ENCODE results near the gene IDI1. TPM values are rescaled to one million over a fixed set of nuclear protein-coding genes. Genes with fewer than 3 reads are reported as not detected.

Gene IDI1
- total RNA-seq, 2 experiments from 2014 or later, result 244 to 250 TPM

DNA sequence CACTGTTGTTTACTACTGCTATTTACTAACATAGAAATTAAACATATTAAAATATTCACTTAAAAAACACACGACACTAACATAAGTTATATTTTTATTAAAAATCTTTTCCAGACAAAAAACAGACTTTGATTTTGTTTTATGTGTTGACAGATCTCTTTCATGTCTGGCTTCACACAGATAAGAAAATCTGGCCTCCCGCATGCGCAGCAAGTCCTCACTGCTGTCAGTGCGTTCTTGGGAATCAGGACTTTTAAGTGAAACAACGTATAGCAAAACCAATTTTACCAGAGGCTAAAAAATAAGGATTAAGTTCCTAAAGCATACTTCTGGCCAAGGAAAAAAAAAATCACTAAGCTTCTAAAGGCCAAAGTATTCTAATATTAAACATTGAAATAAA, 1.2 kb upstream of the IDI1 start:
- intact Hi-C loops (cut with DNase I, micrococcal nuclease), result loop anchor here in 1 of 2 experiments (1.0 kb wide), 1 partner anchor 24 kb away; no protein-coding TSS in a partner anchor
- ChIA-PET POLR2A (interaction anchor here (0.6 to 3.0 kb wide), 8 partner anchors 8 to 120 kb away, joined by 3 to 51 read pairs (median 14); partner anchors contain the start of genes GTPBP4 and LARP4B), CTCF (interaction anchor here (1.0 to 2.1 kb wide), 5 partner anchors 13 to 60 kb away, joined by 3 to 6 read pairs (median 4); no protein-coding TSS in a partner anchor)
- no peaks in the 10 kb centered on the region for H3K9me3 ChIP-seq (ENCODE audit: control insufficient read depth in 1 of 2, insufficient read depth in 1 of 2, low read length in 2 of 2)
- Mint-ChIP-seq H3K36me3 (ENCODE audit: low read depth) (peaks cover 71% of the 10 kb centered on the region), H3K4me3 (peak overlapping the region; percentile 98), H3K27me3 (peaks cover 5% of the 10 kb centered on the region), H3K4me1 (ENCODE audit: low read depth) (peaks cover 90% of the 10 kb centered on the region), H3K9me3 (no peaks in the 10 kb centered on the region), H3K27ac (peak overlapping the region; percentile 98)
- H3K4me1 ChIP-seq (ENCODE audit: insufficient read depth, low read length), result peaks cover 44% of the 10 kb centered on the region
- H3K36me3 ChIP-seq (ENCODE audit: insufficient read depth, low read length), result peaks cover 24% of the 10 kb centered on the region
- ATAC-seq (ENCODE audit: poor library complexity) (no peak), DNase-seq (peak in 6 of 14 experiments; percentile 24 to 62 (median 36))
- H3K27ac ChIP-seq (ENCODE audit: low read depth in 1 of 2, low read length in 2 of 2), result peak overlapping the region; percentile 96 to 100
- TF ChIP-seq, protein P1, sequence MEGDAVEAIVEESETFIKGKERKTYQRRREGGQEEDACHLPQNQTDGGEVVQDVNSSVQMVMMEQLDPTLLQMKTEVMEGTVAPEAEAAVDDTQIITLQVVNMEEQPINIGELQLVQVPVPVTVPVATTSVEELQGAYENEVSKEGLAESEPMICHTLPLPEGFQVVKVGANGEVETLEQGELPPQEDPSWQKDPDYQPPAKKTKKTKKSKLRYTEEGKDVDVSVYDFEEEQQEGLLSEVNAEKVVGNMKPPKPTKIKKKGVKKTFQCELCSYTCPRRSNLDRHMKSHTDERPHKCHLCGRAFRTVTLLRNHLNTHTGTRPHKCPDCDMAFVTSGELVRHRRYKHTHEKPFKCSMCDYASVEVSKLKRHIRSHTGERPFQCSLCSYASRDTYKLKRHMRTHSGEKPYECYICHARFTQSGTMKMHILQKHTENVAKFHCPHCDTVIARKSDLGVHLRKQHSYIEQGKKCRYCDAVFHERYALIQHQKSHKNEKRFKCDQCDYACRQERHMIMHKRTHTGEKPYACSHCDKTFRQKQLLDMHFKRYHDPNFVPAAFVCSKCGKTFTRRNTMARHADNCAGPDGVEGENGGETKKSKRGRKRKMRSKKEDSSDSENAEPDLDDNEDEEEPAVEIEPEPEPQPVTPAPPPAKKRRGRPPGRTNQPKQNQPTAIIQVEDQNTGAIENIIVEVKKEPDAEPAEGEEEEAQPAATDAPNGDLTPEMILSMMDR (IDR thresholded peaks at IDR 0.05), result no peak
- H3K27me3 ChIP-seq (ENCODE audit: control insufficient read depth in 1 of 2, insufficient read depth in 2 of 2, low read length in 2 of 2), result no peaks in the 10 kb centered on the region
- peak overlapping the region; percentile 91 for H3K4me3 ChIP-seq (ENCODE audit: low read length)

DNA sequence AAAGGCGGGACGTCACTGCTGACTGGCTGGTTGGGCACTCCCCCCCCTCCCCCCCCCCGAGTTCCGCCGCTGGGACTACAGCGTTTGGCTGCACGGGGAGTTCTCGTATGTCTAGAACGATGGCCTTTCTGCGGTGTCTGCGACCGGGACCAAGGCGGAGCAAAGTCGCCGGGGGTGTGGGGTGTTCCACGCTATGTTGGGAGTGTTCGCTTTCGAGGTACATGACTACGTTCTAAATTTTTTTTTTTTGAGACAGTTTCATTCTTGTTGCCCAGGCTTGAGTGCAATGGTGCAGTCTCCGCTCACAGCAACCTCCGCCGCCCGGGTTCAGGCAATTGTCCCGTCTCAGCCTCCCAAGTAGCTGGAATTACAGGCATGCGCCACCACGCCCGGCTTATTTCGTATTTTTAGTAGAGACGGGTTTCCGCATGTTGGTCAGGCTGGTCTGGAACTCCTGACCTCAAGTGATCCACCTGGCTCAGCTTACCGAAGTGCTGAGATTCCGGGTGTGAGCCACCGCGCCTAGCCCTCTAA, 573 bp upstream of the IDI1 start:
- Histone ChIP-seq H3K27ac (ENCODE audit: low read depth in 1 of 2, low read length in 2 of 2) (peak overlapping the region; percentile 96 to 100), H3K4me1 (ENCODE audit: insufficient read depth, low read length) (peaks cover 44% of the 10 kb centered on the region), H3K27me3 (ENCODE audit: control insufficient read depth in 1 of 2, insufficient read depth in 2 of 2, low read length in 2 of 2) (no peaks in the 10 kb centered on the region), H3K36me3 (ENCODE audit: insufficient read depth, low read length) (peaks cover 24% of the 10 kb centered on the region), H3K9me3 (ENCODE audit: control insufficient read depth in 1 of 2, insufficient read depth in 1 of 2, low read length in 2 of 2) (no peaks in the 10 kb centered on the region), H3K4me3 (ENCODE audit: low read length) (peak overlapping the region; percentile 91)
- H3K9me3 Mint-ChIP-seq, result no peaks in the 10 kb centered on the region
- CTCF ChIA-PET, result interaction anchor here (0.6 to 2.1 kb wide), 6 partner anchors 19 to 61 kb away, joined by 3 to 6 read pairs (median 4); partner anchors contain the start of gene GTPBP4
- peak overlapping the region; percentile 98 for H3K27ac Mint-ChIP-seq
- TF ChIP-seq, protein P1 (IDR thresholded peaks at IDR 0.05), result no peak
- DNase-seq (no peak), ATAC-seq (ENCODE audit: poor library complexity) (no peak)
- H3K4me1 Mint-ChIP-seq (ENCODE audit: low read depth), result peaks cover 90% of the 10 kb centered on the region
- H3K27me3 Mint-ChIP-seq, result peaks cover 5% of the 10 kb centered on the region
- intact Hi-C loops (cut with DNase I, micrococcal nuclease), result loop anchor here (1.0 to 2.0 kb wide), 3 partner anchors 8 to 61 kb away; partner anchors contain the start of gene GTPBP4 (in 2 of the 2)
- H3K4me3 Mint-ChIP-seq, result peak overlapping the region; percentile 98
- POLR2A ChIA-PET, result interaction anchor here (0.6 to 3.0 kb wide), 20 partner anchors 8 to 914 kb away, joined by 3 to 51 read pairs (median 5); partner anchors contain the start of genes GTPBP4, IDI2, LARP4B and ZMYND11
- peaks cover 69% of the 10 kb centered on the region for H3K36me3 Mint-ChIP-seq (ENCODE audit: low read depth)

DNA sequence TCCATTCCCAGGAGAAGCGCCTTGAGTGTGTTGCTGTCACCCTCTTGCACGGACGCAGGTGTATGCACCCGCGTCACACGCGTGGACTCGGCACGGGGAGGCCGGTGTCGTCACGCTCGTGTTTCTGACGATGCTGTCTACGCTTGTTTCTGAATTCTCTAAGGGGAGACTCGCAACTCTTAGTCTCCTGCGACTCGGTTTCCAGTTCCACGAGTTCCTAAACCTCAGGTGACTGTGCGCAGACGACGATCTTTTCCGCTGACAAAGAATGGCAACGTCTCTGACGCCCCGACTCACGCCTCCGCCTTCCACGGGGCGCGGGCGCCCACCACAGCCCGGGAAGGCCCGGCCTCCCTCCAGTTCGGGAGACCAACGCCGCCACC, 579 bp downstream of the IDI1 start:
- Histone ChIP-seq H3K4me3 (ENCODE audit: low read length) (peak overlapping the region; percentile 91), H3K4me1 (ENCODE audit: insufficient read depth, low read length) (peaks cover 49% of the 10 kb centered on the region), H3K9me3 (ENCODE audit: control insufficient read depth in 1 of 2, insufficient read depth in 1 of 2, low read length in 2 of 2) (no peaks in the 10 kb centered on the region), H3K27me3 (ENCODE audit: control insufficient read depth in 1 of 2, insufficient read depth in 2 of 2, low read length in 2 of 2) (no peaks in the 10 kb centered on the region), H3K27ac (ENCODE audit: low read depth in 1 of 2, low read length in 2 of 2) (peak overlapping the region; percentile 96 to 100), H3K36me3 (ENCODE audit: insufficient read depth, low read length) (peaks cover 18% of the 10 kb centered on the region)
- CTCF ChIA-PET, result interaction anchor here (2.1 kb wide), 1 partner anchor 26 kb away, joined by 6 read pairs; no protein-coding TSS in a partner anchor
- peaks cover 5% of the 10 kb centered on the region for H3K27me3 Mint-ChIP-seq
- peak overlapping the region; percentile 98 for H3K4me3 Mint-ChIP-seq
- POLR2A ChIA-PET, result interaction anchor here (0.6 to 3.0 kb wide), 18 partner anchors 8 to 913 kb away, joined by 3 to 51 read pairs (median 5); partner anchors contain the start of genes GTPBP4, IDI2, LARP4B and WDR37
- peak in 13 of 14 experiments; percentile 29 to 89 (median 65) for DNase-seq
- H3K9me3 Mint-ChIP-seq, result no peaks in the 10 kb centered on the region
- peak overlapping the region; percentile 98 for H3K27ac Mint-ChIP-seq
- TF ChIP-seq, protein P1 (IDR thresholded peaks at IDR 0.05), result no peak
- ATAC-seq (ENCODE audit: poor library complexity), result peak; percentile 19
- peaks cover 70% of the 10 kb centered on the region for H3K36me3 Mint-ChIP-seq (ENCODE audit: low read depth)
- peaks cover 90% of the 10 kb centered on the region for H3K4me1 Mint-ChIP-seq (ENCODE audit: low read depth)
- intact Hi-C loops (cut with DNase I, micrococcal nuclease), result loop anchor here (1.0 to 2.0 kb wide), 3 partner anchors 14 to 117 kb away; partner anchors contain the start of genes GTPBP4 (in 2 of the 2) and LARP4B (in 1 of the 2)

All from CD4-positive, alpha-beta T cell (primary cell).